Liver (tissue), 9 donors: Measurements from ENCODE around the gene KRR1. TPM values are rescaled to one million over a fixed set of nuclear protein-coding genes. Genes with fewer than 3 reads are reported as not detected.

Experiments used
- DNase-seq: peaks from one replicate; pipeline ENCODE4 v3.0.0-alpha.2; 2017; ENCODE audit warnings: low spot score
- H3K27ac ChIP-seq, 2 donors: one replicate each; pipeline ENCODE4 v1.7.0; 2013; ENCODE audit warnings: inconsistent platforms in 2 of 2, low read length in 2 of 2, control low read depth in 1 of 2, low read depth in 1 of 2, mild to moderate bottlenecking in 1 of 2
- H3K27me3 ChIP-seq, 4 donors: one replicate each; pipeline versions ENCODE4 v1.6.1 to v1.7.0; 2013; ENCODE audit warnings: low read length in 3 of 4, inconsistent platforms in 1 of 4, mild to moderate bottlenecking in 1 of 4, moderate library complexity in 1 of 4; ENCODE audit not compliant: control insufficient read depth in 4 of 4, insufficient read depth in 4 of 4
- H3K36me3 ChIP-seq, 4 donors: one replicate each; pipeline versions ENCODE4 v1.6.1 to v1.7.0; 2013; ENCODE audit warnings: low read length in 3 of 4, mild to moderate bottlenecking in 3 of 4, low read depth in 1 of 4, moderate library complexity in 1 of 4; ENCODE audit not compliant: control insufficient read depth in 4 of 4, insufficient read depth in 3 of 4
- H3K4me1 ChIP-seq, 4 donors: one replicate each; pipeline versions ENCODE4 v1.6.1 to v1.7.0; 2013; ENCODE audit warnings: low read length in 3 of 4, mild to moderate bottlenecking in 3 of 4, moderate library complexity in 1 of 4; ENCODE audit not compliant: control insufficient read depth in 4 of 4, insufficient read depth in 4 of 4
- H3K4me3 ChIP-seq, 3 donors: one replicate each; pipeline versions ENCODE4 v1.6.1 to v1.7.0; 2013; ENCODE audit warnings: low read length in 3 of 3, control low read depth in 1 of 3, low read depth in 1 of 3, mild to moderate bottlenecking in 1 of 3
- H3K9ac ChIP-seq, 2 donors: one replicate each; pipeline ENCODE4 v1.7.0; 2013; ENCODE audit warnings: low read length in 2 of 2, mild to moderate bottlenecking in 2 of 2, moderate library complexity in 2 of 2, control low read depth in 1 of 2, low read depth in 1 of 2
- H3K9me3 ChIP-seq, 4 donors: one replicate each; pipeline versions ENCODE4 v1.6.1 to v1.7.0; 2013; ENCODE audit warnings: low read length in 3 of 4; ENCODE audit not compliant: control insufficient read depth in 4 of 4
- ATF3 ChIP-seq: IDR thresholded peaks from 2 replicates; pipeline ENCODE4 v1.6.1; 2016; ENCODE audit warnings: antibody characterized with exemption
- EGR1 ChIP-seq, 2 donors: IDR thresholded peaks; 2 replicates each; pipeline ENCODE4 v1.6.1; 2016 to 2018; ENCODE audit warnings: antibody characterized with exemption in 2 of 2, low read depth in 2 of 2
- FOXA1 ChIP-seq: IDR thresholded peaks from 2 replicates; pipeline ENCODE4 v1.6.1; 2016; ENCODE audit warnings: antibody characterized with exemption
- GABPA ChIP-seq, 2 donors: IDR thresholded peaks in 1 of 2; conservative IDR thresholded peaks in 1 of 2; 2 replicates each; pipeline ENCODE4 v1.6.1; 2016; ENCODE audit warnings: antibody characterized with exemption in 2 of 2, mild to moderate bottlenecking in 1 of 2, moderate library complexity in 1 of 2
- HNF4A ChIP-seq, 2 donors: conservative IDR thresholded peaks; 2 replicates each; pipeline ENCODE4 v1.6.1; 2016; ENCODE audit warnings: antibody characterized with exemption in 2 of 2, mild to moderate bottlenecking in 2 of 2
- HNF4G ChIP-seq: IDR thresholded peaks from 2 replicates; pipeline ENCODE4 v1.6.1; 2016; ENCODE audit warnings: antibody characterized with exemption
- JUND ChIP-seq, 2 donors: IDR thresholded peaks; 2 replicates each; pipeline ENCODE4 v1.6.1; 2016; ENCODE audit warnings: antibody characterized with exemption in 2 of 2
- NR2F2 ChIP-seq: IDR thresholded peaks from 2 replicates; pipeline ENCODE4 v1.6.1; 2016; ENCODE audit warnings: antibody characterized with exemption
- RAD21 ChIP-seq, 2 donors: IDR thresholded peaks; 2 replicates each; pipeline ENCODE4 v1.6.1; 2016; ENCODE audit warnings: antibody characterized with exemption in 2 of 2, mild to moderate bottlenecking in 2 of 2
- REST ChIP-seq: IDR thresholded peaks from 2 replicates; pipeline ENCODE4 v1.6.1; 2016; ENCODE audit warnings: antibody characterized with exemption, mild to moderate bottlenecking
- RXRA ChIP-seq, 2 donors: IDR thresholded peaks; 2 replicates each; pipeline ENCODE4 v1.6.1; 2017 to 2018; ENCODE audit warnings: antibody characterized with exemption in 2 of 2, mild to moderate bottlenecking in 1 of 2
- SP1 ChIP-seq: IDR thresholded peaks from 2 replicates; pipeline ENCODE4 v1.6.1; 2018; ENCODE audit warnings: antibody characterized with exemption, mild to moderate bottlenecking
- TAF1 ChIP-seq: conservative IDR thresholded peaks from 2 replicates; pipeline ENCODE4 v1.6.1; 2016; ENCODE audit warnings: antibody characterized with exemption, mild to moderate bottlenecking
- YY1 ChIP-seq: IDR thresholded peaks from 2 replicates; pipeline ENCODE4 v1.6.1; 2016; ENCODE audit warnings: antibody characterized with exemption, mild to moderate bottlenecking
- WGBS: extraction: QIAGEN DNeasy Blood & Tissue Kit; methylation state at CpG from one replicate; pipeline ENCODE4 v1.1.7; 2013; 5-methylcytosine and 5-hydroxymethylcytosine counted together
- polyA plus RNA-seq, 2 donors: library from polyadenylated mRNA; stranded (reverse) in 1 of 2; unstranded in 1 of 2; fragments of 200-250 nt in 1 of 2; fragments of >200 nt in 1 of 2; fragmentation: Nextera tagmentation in 1 of 2; extraction: Ambion mirVana in 1 of 2; gene quantifications; one replicate each; pipeline versions ENCODE4 v1.2.1 to v1.2.3, GENCODE V29; 2013 to 2015
- total RNA-seq, 2 donors: library from RNA; depleted of rRNA; stranded (reverse); fragments of >200 nt; gene quantifications; one replicate each; pipeline ENCODE4 v1.2.3, GENCODE V29; 2014
- TF ChIP-seq, protein P1 (sequence below): fragments of 150-350 bp; IDR thresholded peaks from 2 replicates; pipeline ENCODE4 v1.5.1; 2017; ENCODE audit warnings: improper control_type of control experiment, low read depth, low read length; ENCODE audit not compliant: missing input control
- TF ChIP-seq, protein P2 (sequence below): IDR thresholded peaks from 2 replicates; pipeline ENCODE4 v1.6.1; 2016; ENCODE audit warnings: antibody characterized with exemption
- donor health status: healthy.
- donor health status: healthy.
- donor health status: healthy.
- donor health status: healthy.
- donor health status: healthy.

KRR1 gene
- total and polyA plus RNA-seq, 4 donors = 9.9 to 19.8 (median 14.9) TPM

- Histone ChIP-seq H3K36me3 (no peaks in the 10 kb centered on the region), H3K4me1 (no peaks in the 10 kb centered on the region), H3K9ac (no peak overlapping the region), H3K27ac (no peak overlapping the region), H3K27me3 (no peaks in the 10 kb centered on the region), H3K9me3 (no peaks in the 10 kb centered on the region), H3K4me3 (no peak overlapping the region)
- TF ChIP-seq ATF3 (no peak), HNF4A (conservative IDR thresholded peaks at IDR 0.05) (no peak), RAD21 (IDR thresholded peaks at IDR 0.05) (no peak), TAF1 (no peak), SP1 (no peak), FOXA1 (no peak), YY1 (no peak), EGR1 (IDR thresholded peaks at IDR 0.05; ENCODE audit: low read depth in 2 of 2) (no peak), REST (no peak)
- TF ChIP-seq, protein P1, sequence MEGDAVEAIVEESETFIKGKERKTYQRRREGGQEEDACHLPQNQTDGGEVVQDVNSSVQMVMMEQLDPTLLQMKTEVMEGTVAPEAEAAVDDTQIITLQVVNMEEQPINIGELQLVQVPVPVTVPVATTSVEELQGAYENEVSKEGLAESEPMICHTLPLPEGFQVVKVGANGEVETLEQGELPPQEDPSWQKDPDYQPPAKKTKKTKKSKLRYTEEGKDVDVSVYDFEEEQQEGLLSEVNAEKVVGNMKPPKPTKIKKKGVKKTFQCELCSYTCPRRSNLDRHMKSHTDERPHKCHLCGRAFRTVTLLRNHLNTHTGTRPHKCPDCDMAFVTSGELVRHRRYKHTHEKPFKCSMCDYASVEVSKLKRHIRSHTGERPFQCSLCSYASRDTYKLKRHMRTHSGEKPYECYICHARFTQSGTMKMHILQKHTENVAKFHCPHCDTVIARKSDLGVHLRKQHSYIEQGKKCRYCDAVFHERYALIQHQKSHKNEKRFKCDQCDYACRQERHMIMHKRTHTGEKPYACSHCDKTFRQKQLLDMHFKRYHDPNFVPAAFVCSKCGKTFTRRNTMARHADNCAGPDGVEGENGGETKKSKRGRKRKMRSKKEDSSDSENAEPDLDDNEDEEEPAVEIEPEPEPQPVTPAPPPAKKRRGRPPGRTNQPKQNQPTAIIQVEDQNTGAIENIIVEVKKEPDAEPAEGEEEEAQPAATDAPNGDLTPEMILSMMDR = no peak
- TF ChIP-seq, protein P2, sequence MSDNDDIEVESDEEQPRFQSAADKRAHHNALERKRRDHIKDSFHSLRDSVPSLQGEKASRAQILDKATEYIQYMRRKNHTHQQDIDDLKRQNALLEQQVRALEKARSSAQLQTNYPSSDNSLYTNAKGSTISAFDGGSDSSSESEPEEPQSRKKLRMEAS = no peak
- DNase-seq = no peak
- WGBS = 73% methylated on average over 4 of the region's 4 CpGs
Measured at GRCh38 chr12:75447691-75448393, 63.6 kb downstream of the KRR1 start.

GRCh38 chr12:75446857-75447256 is 64.6 kb downstream of the KRR1 start:
- Histone ChIP-seq H3K4me3 (no peak overlapping the region), H3K9me3 (no peaks in the 10 kb centered on the region), H3K9ac (no peak overlapping the region), H3K27me3 (no peaks in the 10 kb centered on the region), H3K36me3 (no peaks in the 10 kb centered on the region), H3K27ac (no peak overlapping the region), H3K4me1 (no peaks in the 10 kb centered on the region)
- no peak for DNase-seq
- no peak for TF ChIP-seq YY1
- no peak for TF ChIP-seq HNF4A (conservative IDR thresholded peaks at IDR 0.05)
- TF ChIP-seq HNF4G = no peak
- TF ChIP-seq RXRA (IDR thresholded peaks at IDR 0.05) = no peak
- TF ChIP-seq GABPA (IDR thresholded peaks at IDR 0.05 in 1 of 2, conservative IDR thresholded peaks at IDR 0.05 in 1 of 2) = no peak
- no peak for TF ChIP-seq TAF1
- TF ChIP-seq, protein P1 = no peak
- no peak for TF ChIP-seq EGR1 (IDR thresholded peaks at IDR 0.05; ENCODE audit: low read depth in 2 of 2)
- no peak for TF ChIP-seq ATF3
- TF ChIP-seq JUND (IDR thresholded peaks at IDR 0.05) = no peak
- no peak for TF ChIP-seq NR2F2
- no peak for TF ChIP-seq SP1
- TF ChIP-seq, protein P2 = no peak
- TF ChIP-seq REST = no peak
